Body of pancreas (tissue), 4 donors: ENCODE measurements around the gene ACER1. TPM values are rescaled to one million over a fixed set of nuclear protein-coding genes. Genes with fewer than 3 reads are reported as not detected.

Experiments
- ATAC-seq: fragments of 150-250 bp; one replicate; pipeline ENCODE4 v1.9.1; 2016
- DNase-seq, 4 donors: peaks; one replicate each; pipeline ENCODE4 v3.0.0-alpha.2; 2019
- H3K27ac ChIP-seq, 4 donors: fragments of 200-600 bp; sonication (generic); 1 replicate in 3 of 4; 2 replicates in 1 of 4; pipeline versions ENCODE4 v1.5.1 to v1.6.1; 2016 to 2019; ENCODE audit warnings: mild to moderate bottlenecking in 1 of 4, mixed read lengths in 1 of 4, moderate library complexity in 1 of 4
- H3K27me3 ChIP-seq, 2 donors: fragments of 200-600 bp; sonication (generic); one replicate each; pipeline ENCODE4 v1.6.0; 2016; ENCODE audit warnings: mild to moderate bottlenecking in 1 of 2
- H3K36me3 ChIP-seq, 2 donors: fragments of 200-600 bp; sonication (generic); replicated peaks in 1 of 2; 2 replicates each; pipeline ENCODE4 v1.5.1; 2016; ENCODE audit warnings: low read depth in 2 of 2; ENCODE audit not compliant: insufficient read depth in 1 of 2
- H3K4me1 ChIP-seq: fragments of 200-600 bp; sonication (generic); one replicate; pipeline ENCODE4 v1.6.0; 2016
- H3K4me3 ChIP-seq, 2 donors: fragments of 200-600 bp; sonication (generic); 1 replicate in 1 of 2; 2 replicates in 1 of 2; pipeline ENCODE4 v1.5.1; 2016 to 2019
- H3K9me3 ChIP-seq, 3 donors: fragments of 200-600 bp; sonication (generic); 1 replicate in 2 of 3; 2 replicates in 1 of 3; pipeline ENCODE4 v1.5.1; 2016
- CTCF ChIP-seq, 7 experiments: fragments of 450-650 bp in 4 of 7; fragments of 200-600 bp in 3 of 7; sonication (generic) in 3 of 7; IDR thresholded peaks; one replicate each; pipeline ENCODE4 v1.5.1; 2016 to 2019; ENCODE audit warnings: antibody characterized with exemption in 7 of 7
- POLR2A ChIP-seq, 3 donors: fragments of 450-650 bp; IDR thresholded peaks; one replicate each; pipeline ENCODE4 v1.6.1; 2016; ENCODE audit warnings: antibody characterized with exemption in 3 of 3, mild to moderate bottlenecking in 2 of 3
- WGBS, 2 donors: methylation state at CpG; one replicate each; pipeline ENCODE4 v1.1.5; 2017; 5-methylcytosine and 5-hydroxymethylcytosine counted together
- intact Hi-C: fragments of 100-400 bp; cut with DNase I; formaldehyde crosslinking; loops from one replicate; pipeline ENCODE4 v1.15.1; 2023
- total RNA-seq, 2 donors: library from RNA; depleted of rRNA; stranded (reverse); fragments of >200 nt; gene quantifications; one replicate each; pipeline ENCODE4 v1.1.0, GENCODE V29; 2016

ACER1 gene
- total RNA-seq, 2 donors from 2014 or later = not detected

GRCh38 chr19:6373813-6374108 is 40.3 kb upstream of the ACER1 start:
- H3K27me3 ChIP-seq = no peaks in the 10 kb centered on the region
- intact Hi-C loops = no loop called here
- no peak for TF ChIP-seq CTCF (IDR thresholded peaks at IDR 0.05)
- TF ChIP-seq POLR2A (IDR thresholded peaks at IDR 0.05) = no peak
- H3K27ac ChIP-seq = peak overlapping the region; percentile 95 to 98 (median 96)
- peaks cover 6% of the 10 kb centered on the region for H3K4me1 ChIP-seq
- H3K36me3 ChIP-seq = peaks cover 0 to 1% of the 10 kb centered on the region in 2 donors
- no peak for DNase-seq
- 48 to 52% methylated on average over 5 of the region's 5 CpGs for WGBS, 2 donors
- ATAC-seq = no peak
- H3K4me3 ChIP-seq = no peak overlapping the region
- no peaks in the 10 kb centered on the region for H3K9me3 ChIP-seq

- Histone ChIP-seq H3K4me3 (peak overlapping the region; percentile 75 to 92), H3K27ac (peak overlapping the region; percentile 95 to 98 (median 96)), H3K9me3 (no peaks in the 10 kb centered on the region), H3K36me3 (peaks cover 0 to 6% of the 10 kb centered on the region in 2 donors), H3K4me1 (peaks cover 6% of the 10 kb centered on the region), H3K27me3 (no peaks in the 10 kb centered on the region)
- TF ChIP-seq CTCF (IDR thresholded peaks at IDR 0.05) (no peak), POLR2A (IDR thresholded peaks at IDR 0.05) (no peak)
- ATAC-seq (peak; percentile 80), DNase-seq (peak; percentile 98 to 99 (median 98))
- WGBS, 2 donors = 2% methylated on average over 19 to 30 of the region's 53 CpGs
- intact Hi-C loops = no loop called here
These were observed 39.8 kb upstream of the ACER1 start for GRCh38 chr19:6373096-6373812.

GRCh38 chr19:6372594-6373095 is 39.2 kb upstream of the ACER1 start, which contains the start of gene ALKBH7:
ALKBH7 (plus strand) TSS chr19:6372794; CDS start chr19:6372821, 27 bp downstream.
- Histone ChIP-seq H3K4me1 (peaks cover 6% of the 10 kb centered on the region), H3K27me3 (no peaks in the 10 kb centered on the region), H3K36me3 (peaks cover 6 to 8% of the 10 kb centered on the region in 2 donors), H3K27ac (peak within 1 kb of the TSS; percentile 95 to 98 (median 96)), H3K4me3 (peak within 1 kb of the TSS; percentile 75 to 92), H3K9me3 (no peaks in the 10 kb centered on the region)
- peak; percentile 87 for ATAC-seq
- peak in 1 of 7 experiments; percentile 8 for TF ChIP-seq CTCF (IDR thresholded peaks at IDR 0.05)
- peak; percentile 48 to 72 (median 71) for TF ChIP-seq POLR2A (IDR thresholded peaks at IDR 0.05)
- DNase-seq = peak; percentile 99 to 100 (median 100)
- intact Hi-C loops = no loop called here
- WGBS, 2 donors = 0 to 1% methylated on average over 5 to 37 of the region's 47 CpGs

- DNase-seq (no peak), ATAC-seq (no peak)
- Histone ChIP-seq H3K9me3 (no peaks in the 10 kb centered on the region), H3K4me1 (peaks cover 17% of the 10 kb centered on the region), H3K4me3 (no peak overlapping the region), H3K27ac (no peak overlapping the region), H3K27me3 (no peaks in the 10 kb centered on the region), H3K36me3 (peaks cover 15 to 19% of the 10 kb centered on the region in 2 donors)
- TF ChIP-seq CTCF (IDR thresholded peaks at IDR 0.05) = no peak
- TF ChIP-seq POLR2A (IDR thresholded peaks at IDR 0.05) = no peak
- intact Hi-C loops = no loop called here
- WGBS, 2 donors = 96% methylated on average over 10 to 21 of the region's 21 CpGs
These were observed 30.9 kb upstream of the ACER1 start for GRCh38 chr19:6364353-6364752.
